NCI-H446 treated with DMSO at 0.1 percent for 48 hours (cell line): ENCODE measurements around the gene KRT4.

Source experiments
- DNase-seq: peaks from one replicate; lab custom pipeline; 2025; lab: John Stamatoyannopoulos, UW

The KRT4 gene

DNA sequence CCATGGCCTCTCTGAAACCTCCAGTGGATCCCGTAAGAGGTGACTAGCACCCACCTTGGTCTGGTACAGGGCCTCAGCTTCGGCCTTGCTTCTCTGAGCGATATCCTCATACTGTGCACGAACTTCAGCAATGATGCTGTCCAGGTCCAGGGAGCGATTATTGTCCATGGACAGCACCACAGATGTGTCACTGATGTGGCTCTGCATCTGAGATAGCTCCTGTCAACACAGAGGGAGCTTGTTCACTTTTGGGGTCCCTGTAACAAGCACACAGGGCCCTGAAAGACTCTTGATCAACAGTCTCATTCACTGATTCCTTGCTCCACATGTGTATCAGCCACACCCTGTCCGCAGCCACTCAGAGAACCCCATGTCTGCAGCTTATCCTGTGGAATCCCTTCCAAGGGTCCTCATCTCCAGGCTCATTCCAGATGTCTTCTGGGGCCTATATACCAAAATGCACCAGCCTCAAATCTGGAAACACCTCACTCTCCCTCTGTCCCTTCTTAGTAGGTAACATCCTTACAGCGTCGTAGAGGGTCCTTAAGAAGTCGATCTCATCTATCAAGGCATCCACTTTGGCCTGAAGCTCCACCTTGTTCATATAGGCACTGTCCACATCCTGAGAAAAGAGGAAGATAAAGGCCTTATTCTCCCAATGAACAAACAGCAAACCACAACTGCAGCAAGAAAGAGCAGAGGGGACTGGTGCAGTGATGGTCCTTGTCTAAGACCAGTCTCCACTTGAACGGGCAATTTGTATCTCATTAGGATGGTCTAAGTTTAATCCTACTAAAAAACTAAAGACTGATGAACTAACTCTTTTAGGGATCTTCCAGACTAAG, 21.5 kb downstream of the KRT4 start:
- DNase-seq = no peak

GRCh38 chr12:52791271-52792184, 22.4 kb downstream of the KRT4 start:
- no peak for DNase-seq

GRCh38 chr12:52790427-52791270, 23.3 kb downstream of the KRT4 start:
- no peak for DNase-seq

GRCh38 chr12:52789637-52790426, 24.1 kb downstream of the KRT4 start:
- no peak for DNase-seq

DNA sequence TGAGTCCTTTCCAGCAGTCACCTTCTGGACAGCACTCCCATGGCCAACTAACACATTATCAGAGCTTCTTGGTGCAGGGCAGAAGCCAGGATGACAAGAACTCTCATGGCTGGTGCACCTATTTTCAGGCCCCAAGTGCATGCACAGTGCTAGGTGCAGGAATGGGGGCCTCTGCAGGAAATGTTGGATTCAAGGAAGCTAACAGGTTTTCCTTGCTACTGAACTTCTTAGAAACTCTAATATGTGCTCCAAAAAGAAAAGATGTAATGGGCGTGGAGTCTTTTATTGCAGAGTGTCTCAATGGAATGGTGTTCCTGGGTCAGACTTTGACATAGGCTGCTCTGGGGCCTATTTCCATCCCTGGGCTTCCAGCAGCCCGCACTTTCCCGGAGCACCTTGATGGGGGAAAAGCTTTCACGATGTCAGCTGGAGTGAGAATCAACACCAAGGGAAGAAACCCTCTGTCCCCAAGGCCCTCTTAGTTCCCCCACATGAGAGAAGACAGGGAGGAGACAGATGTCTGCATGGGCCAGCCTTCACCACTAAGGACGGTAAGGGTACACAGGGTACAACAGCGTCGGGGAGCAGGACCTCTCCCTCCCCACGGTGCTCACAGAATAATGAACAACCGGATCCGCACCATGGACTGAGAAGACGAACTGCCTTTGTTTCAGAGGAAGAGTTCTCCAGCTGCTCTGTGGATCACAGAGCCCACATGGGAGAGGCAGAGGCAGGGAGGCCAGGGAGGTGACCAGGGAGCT, 24.9 kb downstream of the KRT4 start:
- DNase-seq = no peak

GRCh38 chr12:52788192-52788875, 25.6 kb downstream of the KRT4 start:
- no peak for DNase-seq

DNA sequence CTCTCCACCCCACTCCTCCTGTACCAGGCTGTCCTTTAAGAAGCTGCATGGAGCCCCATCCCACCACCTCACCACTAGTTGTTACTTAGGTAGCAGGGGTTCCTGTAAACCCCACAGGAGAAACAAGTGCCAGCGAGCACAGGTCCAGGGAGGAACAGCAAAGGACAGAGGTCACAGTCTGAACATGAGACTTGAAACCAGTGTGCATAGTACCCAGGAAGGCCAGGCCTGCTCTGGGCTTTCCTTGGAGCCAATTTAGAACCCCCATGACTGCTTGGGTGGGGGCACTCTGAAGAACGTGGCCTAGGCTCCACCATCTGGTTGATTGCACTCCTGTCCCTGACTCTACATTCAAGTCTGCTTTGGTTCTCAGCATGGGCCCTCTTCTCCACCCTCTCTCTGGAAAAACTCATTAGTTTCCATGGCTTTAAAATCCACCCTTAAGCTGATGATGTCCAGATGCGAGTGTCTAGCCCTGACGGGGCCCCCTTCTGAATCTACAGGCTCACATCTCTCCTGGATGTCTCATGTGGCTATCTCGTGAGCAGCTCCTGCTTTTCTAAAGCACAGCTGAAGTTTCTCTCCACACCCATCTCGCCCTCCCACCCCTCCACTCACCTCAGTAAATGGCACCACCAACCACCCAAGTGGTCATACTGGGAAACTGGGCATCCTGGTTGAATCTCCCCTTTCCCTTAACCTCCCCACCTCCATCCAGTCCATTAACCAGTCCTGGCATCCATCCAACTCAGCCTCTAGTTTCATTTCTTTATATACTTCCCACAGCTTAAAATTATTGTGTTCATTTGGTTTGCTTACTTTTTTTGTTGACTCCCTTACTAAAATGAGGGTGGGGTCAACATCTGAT, 26.4 kb downstream of the KRT4 start:
- no peak for DNase-seq

GRCh38 chr12:52784909-52785308, 29.0 kb downstream of the KRT4 start:
- DNase-seq = no peak

GRCh38 chr12:52783563-52784316, 30.2 kb downstream of the KRT4 start:
- no peak for DNase-seq

GRCh38 chr12:52782502-52782901, 31.4 kb downstream of the KRT4 start:
- DNase-seq = no peak

DNA sequence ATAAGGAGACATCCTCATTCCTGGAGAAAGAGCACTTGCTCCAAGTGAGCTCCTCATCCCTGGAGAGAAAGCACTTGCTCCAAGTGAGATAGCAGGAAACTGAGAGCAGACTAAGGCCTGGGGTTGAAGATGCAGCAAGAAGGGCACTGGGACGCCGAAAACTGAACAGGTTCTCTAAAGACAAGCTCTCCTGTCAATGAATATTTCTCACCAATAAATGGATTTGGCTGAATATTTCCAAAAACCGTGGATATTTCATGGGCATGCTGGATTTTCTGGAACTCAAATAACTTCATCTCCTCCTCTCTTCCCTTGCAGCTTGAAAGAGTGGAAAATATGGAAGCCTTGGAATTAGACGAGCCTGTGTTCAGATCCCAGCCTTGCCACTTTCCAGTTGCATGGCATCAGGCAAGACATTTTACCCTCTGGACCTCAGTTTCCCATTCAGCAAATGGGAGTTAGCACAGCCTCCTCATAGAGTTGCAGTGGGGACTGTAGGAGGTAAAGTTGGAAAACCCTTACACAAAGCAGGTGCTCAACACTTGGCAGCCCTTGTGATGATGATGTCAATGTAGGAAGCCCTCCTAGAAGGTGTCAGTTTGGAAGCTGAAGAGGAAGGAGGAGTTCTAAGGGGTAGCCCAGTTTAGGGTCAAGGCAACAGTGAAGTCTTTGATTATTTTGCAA, 32.4 kb downstream of the KRT4 start:
- DNase-seq = no peak

DNA sequence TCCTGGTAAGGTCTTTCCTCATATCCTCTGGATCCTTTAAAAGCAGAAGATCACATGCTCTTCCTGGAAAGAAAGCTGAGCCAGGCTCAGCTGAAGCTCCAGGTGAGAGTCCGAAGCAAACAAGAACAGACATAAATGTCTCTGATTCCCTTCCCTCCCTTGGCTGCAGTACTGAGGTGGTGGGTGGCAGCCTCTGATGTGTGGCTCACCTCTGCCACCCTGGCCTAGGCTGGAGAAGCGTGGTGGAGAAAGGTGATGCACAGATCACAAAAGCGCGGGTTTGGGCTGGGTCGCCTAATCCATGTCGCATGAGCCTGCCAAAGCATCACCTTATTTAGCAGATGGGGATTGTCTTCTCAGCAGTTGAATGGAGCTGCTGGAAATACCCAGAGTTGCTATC, 34.0 kb downstream of the KRT4 start:
- no peak for DNase-seq

GRCh38 chr12:52778833-52779232, 35.1 kb downstream of the KRT4 start:
- no peak for DNase-seq

DNA sequence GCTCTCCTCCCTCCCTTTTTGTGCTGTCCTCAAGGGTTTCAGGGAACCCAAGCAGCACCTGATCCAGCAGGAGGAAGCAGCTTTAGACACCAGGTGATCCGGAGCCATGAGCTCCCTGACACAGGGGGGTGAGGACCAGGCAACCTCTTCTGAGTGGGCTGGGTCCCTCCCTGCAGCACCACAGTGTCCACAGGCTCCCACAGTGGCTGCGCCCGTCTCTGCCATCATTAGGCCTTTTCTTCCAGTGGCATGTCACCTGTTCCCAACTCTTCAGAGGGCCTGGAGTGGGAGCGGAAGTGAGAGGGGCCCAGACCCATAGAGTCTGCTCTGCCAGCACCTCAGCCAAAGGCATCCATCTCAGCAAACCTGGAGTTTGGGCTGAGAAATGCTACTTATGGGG, 36.4 kb downstream of the KRT4 start:
- DNase-seq = no peak

GRCh38 chr12:52776913-52777395, 37.0 kb downstream of the KRT4 start, which contains the start of gene KRT76:
Gene KRT76, minus strand, starts transcription at chr12:52777345. Its CDS starts 54 bp downstream, at chr12:52777291.
- DNase-seq = no peak

GRCh38 chr12:52776435-52776834, 37.5 kb downstream of the KRT4 start:
- DNase-seq = no peak

DNA sequence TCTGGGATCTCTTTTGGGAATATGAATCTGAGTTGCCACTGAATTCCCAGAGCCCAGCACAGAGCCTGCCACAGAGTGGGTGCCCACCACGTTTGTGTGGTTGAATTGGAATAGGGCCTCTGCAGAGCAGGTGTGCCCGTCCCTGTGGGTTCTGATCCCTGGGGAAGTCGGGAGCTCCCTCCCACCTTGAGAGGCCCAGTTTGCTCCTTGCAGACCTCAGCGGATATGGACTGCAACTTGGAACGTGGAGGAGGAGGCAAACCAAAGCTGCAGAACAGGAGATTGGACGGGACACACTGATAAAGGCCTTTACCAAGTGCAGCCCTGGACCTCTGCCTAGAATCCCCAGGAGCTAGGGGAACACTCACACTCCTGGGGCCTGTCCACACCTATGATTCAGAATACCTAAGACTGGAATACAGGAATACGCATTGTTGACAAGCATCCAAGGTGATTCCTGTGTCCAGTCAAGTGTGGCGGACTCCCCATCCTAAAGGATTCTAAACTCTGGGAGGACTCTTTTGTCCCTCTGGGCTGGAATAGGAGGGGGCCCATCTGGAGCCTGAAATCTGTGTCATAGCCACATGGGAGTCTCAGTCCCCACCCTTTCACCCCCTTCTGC, 39.2 kb downstream of the KRT4 start:
- no peak for DNase-seq
